NCI-H128 (cell line): ENCODE data around the gene IFT43.

Experiments used
- DNase-seq: peaks from one replicate; lab custom pipeline; 2025; ENCODE audit not compliant: unreplicated experiment; lab: John Stamatoyannopoulos, UW

Gene IFT43

GRCh38 chr14:75985618-75986438 is at the start of gene IFT43:
Gene IFT43 (plus strand): TSS chr14:75985763. CDS start chr14:75985787, 24 bp downstream.
- peak; percentile 10 for DNase-seq

- DNase-seq, result no peak
These were observed 46.4 kb upstream of the IFT43 start for GRCh38 chr14:75939200-75939599.

DNA sequence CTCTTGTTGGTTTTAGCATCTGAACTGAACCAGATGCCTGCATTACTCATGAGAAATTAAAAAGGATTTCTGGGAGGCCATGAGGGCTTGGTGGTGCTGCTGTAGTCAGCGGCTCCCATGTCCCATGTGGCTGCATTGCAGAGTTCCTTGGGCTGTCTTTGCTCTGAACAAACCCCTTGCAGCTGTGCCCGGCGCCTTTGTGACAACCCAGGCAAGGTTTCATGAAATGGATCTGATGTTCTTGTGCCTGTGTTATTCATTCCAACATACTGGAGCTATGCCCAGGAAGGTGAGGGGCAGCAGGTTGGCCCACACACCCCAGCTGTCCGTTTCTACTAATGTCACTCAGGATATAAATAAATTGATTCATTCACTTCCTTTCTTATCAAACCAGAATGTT is 44.5 kb upstream of the IFT43 start:
- no peak for DNase-seq

DNA sequence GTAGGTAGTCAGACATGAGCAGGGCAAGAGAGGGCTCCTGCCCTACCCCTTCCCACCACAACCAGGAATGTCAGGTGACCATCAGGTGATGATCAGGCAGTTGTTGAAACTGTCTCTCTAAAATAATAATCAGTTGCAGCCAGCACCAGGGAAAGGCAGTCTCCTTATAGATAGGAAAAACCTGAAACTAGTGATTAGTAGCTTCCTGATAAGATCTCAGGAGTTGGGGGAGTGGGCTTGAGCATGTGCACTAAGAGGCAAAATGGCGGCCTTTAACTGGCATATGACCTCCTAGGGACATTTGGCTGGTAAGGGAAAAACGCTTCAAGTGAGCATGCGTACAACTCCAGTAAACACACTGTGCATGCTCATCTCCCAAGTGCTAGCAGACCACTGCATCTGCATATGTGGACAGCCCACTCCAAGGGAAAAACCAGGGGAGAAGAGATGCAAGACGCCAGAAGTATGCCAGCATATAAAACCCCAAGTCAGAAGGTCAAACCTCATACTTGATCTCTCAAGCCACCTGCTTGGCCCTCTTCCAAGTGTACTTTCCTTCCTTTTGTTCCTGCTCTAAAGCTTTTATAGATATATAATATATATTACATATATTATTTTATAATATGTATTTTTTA is 40.8 kb upstream of the IFT43 start:
- DNase-seq, result no peak

DNA sequence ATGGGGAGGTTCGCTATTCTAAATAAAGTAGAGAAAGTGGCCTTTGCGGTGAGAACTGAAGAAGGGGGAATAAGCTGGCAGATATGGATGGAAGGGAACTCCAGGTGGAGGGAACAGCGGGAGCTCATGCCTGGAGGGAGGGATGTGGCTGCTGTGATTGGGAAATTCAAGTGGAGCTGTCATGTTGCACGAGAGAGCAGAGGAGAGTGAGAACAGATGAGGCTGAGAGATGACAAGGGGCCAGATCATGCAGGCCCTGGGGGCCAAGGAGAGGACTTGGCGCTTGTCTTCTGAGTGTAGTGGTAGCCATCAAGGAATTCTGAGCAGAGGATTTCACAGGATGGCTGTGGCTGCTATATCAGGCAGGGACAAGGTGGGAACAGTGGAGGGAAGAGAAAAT is 38.8 kb upstream of the IFT43 start:
- no peak for DNase-seq

- no peak for DNase-seq
These were observed 33.1 kb upstream of the IFT43 start for GRCh38 chr14:75952489-75952888.

DNA sequence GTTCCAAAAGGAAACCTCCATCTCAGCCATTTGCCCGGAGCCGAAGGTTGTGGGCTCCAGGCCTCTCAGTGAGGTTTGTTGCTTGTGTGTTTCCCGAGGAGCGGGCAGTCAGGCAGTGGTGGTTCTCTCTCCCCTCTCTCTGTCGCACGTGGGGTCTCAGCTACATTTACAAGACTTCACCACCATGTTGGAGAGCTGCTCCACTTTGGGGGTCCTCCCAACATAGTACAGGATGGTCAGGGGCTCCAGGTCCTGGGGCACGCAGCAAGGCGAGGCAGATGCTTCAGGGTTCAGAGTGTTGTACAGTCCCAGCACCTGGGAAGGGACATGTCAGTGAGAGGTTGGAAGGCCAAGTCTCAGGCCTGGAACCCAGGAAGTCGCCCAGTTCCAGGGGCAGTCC is 26.5 kb upstream of the IFT43 start:
- DNase-seq, result no peak

- no peak for DNase-seq
These were observed 25.3 kb upstream of the IFT43 start for GRCh38 chr14:75960231-75960630.

- no peak for DNase-seq
These were observed 23.9 kb upstream of the IFT43 start for GRCh38 chr14:75961662-75962061.

- DNase-seq, result no peak
These were observed 17.7 kb upstream of the IFT43 start for GRCh38 chr14:75967866-75968265.

DNA sequence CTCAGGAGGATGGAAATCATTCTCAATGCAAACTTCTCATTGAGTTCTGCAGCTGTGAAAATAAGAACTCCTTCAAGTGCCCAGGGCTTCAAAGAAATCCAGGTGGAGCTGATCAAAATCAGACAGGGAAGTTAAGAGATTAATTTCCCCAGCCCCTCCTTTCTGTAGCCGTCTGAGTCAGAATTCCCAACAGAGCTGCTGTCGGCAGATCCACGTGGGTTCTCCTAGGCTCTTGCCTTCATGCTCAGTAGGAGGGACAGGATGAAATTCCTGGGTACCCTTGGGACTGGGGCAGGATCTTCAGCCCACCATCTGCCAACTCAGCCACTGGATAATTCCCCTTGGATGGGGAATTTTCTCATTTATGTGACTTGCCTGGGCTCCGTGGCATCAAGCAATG is 17.1 kb upstream of the IFT43 start:
- DNase-seq, result no peak

GRCh38 chr14:75969126-75969525 is 16.4 kb upstream of the IFT43 start:
- DNase-seq, result no peak

DNA sequence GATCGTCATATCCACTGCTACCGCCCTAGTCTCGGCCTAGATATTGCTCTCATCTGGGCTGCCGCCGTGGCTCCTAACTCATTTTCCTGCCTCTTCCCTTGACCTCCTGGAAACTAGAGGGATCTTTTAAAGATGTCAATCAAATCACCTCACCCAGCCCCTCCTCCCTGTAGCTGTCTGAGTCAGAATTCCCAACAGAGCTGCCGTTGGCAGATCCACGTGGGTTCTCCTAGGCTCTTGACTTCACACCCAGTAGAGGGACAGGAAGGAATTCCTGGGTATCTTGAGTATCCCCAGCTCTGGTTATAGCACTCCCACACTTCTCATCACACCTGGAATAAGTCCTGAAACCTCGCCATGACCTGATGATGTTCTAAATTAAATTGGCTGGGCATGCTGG is 15.7 kb upstream of the IFT43 start:
- DNase-seq, result no peak

DNA sequence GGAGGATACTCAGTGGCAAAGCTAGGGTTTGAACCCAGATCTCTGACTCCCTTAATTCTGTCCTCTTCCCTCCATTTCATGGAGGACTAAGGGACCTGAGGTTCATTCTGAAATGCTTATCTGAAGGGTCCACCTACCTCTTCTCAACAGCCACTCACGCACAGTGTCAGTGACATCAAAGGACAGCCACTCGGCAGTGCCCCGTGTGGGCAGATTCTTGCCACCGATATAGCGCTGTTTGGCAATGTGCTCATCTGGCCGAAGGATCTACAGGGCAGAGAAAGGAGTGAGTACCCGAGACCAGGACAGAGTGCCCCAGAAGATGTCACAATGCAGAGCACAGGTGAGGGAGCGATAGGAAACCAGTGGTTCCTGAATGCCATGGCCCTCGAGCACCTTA is 14.6 kb upstream of the IFT43 start:
- DNase-seq, result no peak

- no peak for DNase-seq
These were observed 14.1 kb upstream of the IFT43 start for GRCh38 chr14:75971509-75971908.

DNA sequence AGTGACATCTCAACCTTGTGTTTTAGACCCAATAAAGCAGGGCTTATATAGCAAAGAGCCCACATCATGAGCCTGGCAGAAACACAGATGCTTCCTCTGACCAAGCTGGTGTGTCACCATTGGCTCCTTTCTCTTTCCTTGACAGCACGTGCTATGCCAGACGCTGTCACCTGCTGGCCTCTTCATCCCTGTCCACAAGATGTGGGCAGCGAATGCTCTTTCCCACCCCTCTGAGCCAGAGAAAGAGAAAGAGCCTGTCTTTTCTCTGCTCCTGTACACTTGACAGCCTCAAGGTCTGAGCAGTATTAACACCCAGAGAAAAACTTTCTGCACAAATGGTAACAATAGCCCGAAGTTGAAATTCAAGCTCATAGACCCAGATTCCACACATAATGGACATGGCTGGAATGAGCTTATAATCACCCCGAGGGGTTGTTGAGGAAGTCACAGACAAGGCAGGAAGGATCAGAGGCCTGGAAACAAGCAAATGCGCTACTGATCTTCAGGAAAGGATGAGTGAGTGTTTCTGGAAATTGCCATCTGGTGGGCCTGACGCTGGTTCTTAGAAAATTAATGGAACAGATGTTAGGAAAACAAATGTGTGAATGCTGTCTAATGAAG is 12.7 kb upstream of the IFT43 start:
- no peak for DNase-seq

DNA sequence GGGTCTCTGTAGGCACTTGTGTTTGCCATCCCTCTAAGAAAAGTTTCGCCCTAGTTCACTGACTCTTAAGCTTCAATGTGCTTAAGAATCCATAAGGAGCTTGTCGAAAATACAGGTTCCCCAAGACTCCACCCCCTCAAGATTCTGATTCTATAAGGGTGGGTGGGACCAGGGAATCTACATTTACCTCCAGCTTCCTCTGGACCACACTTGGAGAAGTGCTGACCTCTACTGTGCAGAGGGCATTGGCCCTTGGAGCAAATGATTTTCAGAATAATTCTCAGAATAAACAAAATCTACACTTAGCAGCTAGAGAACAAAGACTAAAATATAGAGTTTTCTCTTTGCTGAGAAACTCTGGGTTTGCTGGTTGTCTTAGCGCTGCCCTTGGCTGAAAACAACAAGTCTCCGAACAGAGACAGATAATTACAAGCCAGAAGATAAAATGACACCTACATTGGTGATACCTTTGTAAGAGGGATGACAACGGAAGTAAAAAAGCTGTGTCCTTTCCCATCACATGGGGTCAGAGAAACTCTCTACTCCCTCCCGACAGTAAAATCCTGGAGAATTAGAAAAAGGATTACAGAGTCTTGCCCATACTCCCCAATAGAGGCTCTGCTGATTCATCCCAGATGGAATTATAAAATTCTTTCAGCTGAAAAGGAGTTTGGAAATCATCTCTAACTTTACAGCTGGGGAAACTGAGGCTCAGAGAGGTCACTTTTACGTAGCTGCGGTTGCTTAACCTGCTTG is 8.6 kb upstream of the IFT43 start:
- no peak for DNase-seq

DNA sequence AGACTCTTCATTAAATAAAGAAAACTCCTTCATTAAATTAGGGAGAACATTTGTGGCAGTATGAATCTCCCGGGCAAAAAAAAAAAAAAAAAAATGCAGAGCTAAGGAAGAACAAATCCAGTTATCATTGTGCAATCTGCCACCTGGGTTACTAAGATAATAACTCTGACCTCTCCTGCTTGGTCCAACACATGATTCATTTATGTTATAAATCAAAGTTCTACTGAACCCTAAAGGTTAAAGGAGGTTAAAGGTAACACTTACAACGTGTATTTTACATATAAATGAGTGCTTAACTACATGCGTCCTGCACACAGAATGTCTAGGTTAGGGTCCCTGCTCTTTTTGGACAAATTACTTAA is 8.0 kb upstream of the IFT43 start:
- DNase-seq, result no peak

GRCh38 chr14:75978249-75978731 is 7.3 kb upstream of the IFT43 start:
- DNase-seq, result no peak

DNA sequence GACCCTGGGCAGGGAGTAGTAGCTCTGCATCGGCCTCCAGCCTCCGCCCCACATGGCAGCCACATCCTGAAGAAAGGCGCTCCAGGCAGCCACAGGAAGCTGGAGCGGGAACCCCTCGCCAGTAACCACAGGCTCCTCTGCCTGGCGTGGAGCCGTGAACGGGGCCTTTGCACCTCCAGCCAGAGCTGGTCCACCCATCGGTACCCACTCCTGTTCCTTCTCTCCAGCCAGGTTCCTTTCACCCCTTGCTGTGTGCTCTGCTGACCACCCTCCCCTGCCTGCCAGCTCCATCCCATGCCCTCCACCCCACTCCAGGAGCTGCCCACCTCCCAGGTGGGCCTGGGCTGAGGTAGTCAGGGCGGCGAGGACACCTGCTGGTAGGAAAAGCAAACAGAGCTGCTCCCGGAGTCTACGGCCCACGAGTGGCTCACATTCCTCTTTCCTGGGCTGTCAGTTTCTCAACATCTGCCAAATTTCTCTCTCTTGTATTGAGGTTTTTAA is 6.4 kb upstream of the IFT43 start:
- DNase-seq, result no peak
